GM12878 (cell line): ENCODE data around the gene C1QL2. TPM values are rescaled to one million over a fixed set of nuclear protein-coding genes. Genes with fewer than 3 reads are reported as not detected.

ENCODE experiments used
- ATAC-seq: fragments of 200-7000 bp; cut with Tn5 transposase; 3 replicates; pipeline ENCODE4 v1.9.1; 2020; ENCODE audit warnings: mild to moderate bottlenecking, moderate library complexity
- BruUV-seq: library from RNA; stranded (reverse); fragments of 400-500 nt; replicated peaks from 2 replicates; lab custom pipeline; 2021; lab: Mats Ljungman, UMichigan
- CTCF ChIA-PET: fragments of 300-600 bp; sonication (Branson Sonifier 250); formaldehyde crosslinking; extraction: SDS; loops from one replicate; lab custom pipeline; 2021; ENCODE audit warnings: inconsistent platforms; lab: Yijun Ruan, JAX
- POLR2A ChIA-PET: fragments of 350-600 bp; formaldehyde crosslinking; extraction: SDS; loops from one replicate; lab custom pipeline; 2021; ENCODE audit warnings: inconsistent platforms; lab: Charles Lee
- RAD21 ChIA-PET: fragments of 300-600 bp; sonication (Branson Sonifier 250); formaldehyde crosslinking; loops from one replicate; lab custom pipeline; 2023; ENCODE audit warnings: antibody characterized with exemption; ENCODE audit not compliant: unreplicated experiment; lab: Charles Lee
- SMC1A ChIA-PET: fragments of 300-600 bp; sonication (Branson Sonifier 250); formaldehyde crosslinking; loops from one replicate; lab custom pipeline; 2023; ENCODE audit not compliant: unreplicated experiment, uncharacterized antibody; lab: Charles Lee
- DNase-seq: peaks from one replicate; pipeline ENCODE4 v3.0.0-alpha.2; 2011; ENCODE audit warnings: low read depth, low spot score
- FAIRE-seq: peaks from 3 replicates; lab custom pipeline; 2011; peaks lifted over from hg19 to GRCh38; lab: Jason Lieb, UNC
- H2AFZ ChIP-seq: 2 replicates; pipeline ENCODE4 v1.6.0; 2011; ENCODE audit warnings: low read depth, low read length, control low read depth; ENCODE audit not compliant: control insufficient read depth
- H3K27ac ChIP-seq: 2 replicates; pipeline ENCODE4 v1.5.1; 2011; ENCODE audit warnings: control low read depth; ENCODE audit not compliant: control insufficient read depth, insufficient read depth
- H3K27me3 ChIP-seq, 2 experiments: replicated peaks in 1 of 2; 2 replicates each; pipeline versions ENCODE4 v1.6.0 to v1.6.1; 2011; ENCODE audit warnings: low read length in 1 of 2; ENCODE audit not compliant: control insufficient read depth in 2 of 2, insufficient read depth in 2 of 2
- H3K36me3 ChIP-seq, 2 experiments: 2 replicates each; pipeline ENCODE4 v1.5.1; 2011; ENCODE audit warnings: low read length in 1 of 2; ENCODE audit not compliant: control insufficient read depth in 2 of 2, insufficient read depth in 2 of 2
- H3K4me1 ChIP-seq: 2 replicates; pipeline ENCODE4 v1.6.1; 2011; ENCODE audit warnings: mild to moderate bottlenecking, low read length, moderate library complexity, mixed read lengths; ENCODE audit not compliant: control insufficient read depth, insufficient read depth
- H3K4me2 ChIP-seq: 2 replicates; pipeline ENCODE4 v1.6.0; 2011; ENCODE audit warnings: control low read depth; ENCODE audit not compliant: control insufficient read depth, insufficient read depth
- H3K4me3 ChIP-seq: fragments of 200-600 bp; sonication (generic); 2 replicates; pipeline ENCODE4 v1.5.1; 2016
- H3K79me2 ChIP-seq: 2 replicates; pipeline ENCODE4 v1.6.0; 2011; ENCODE audit warnings: low read length; ENCODE audit not compliant: control insufficient read depth, insufficient read depth
- H3K9ac ChIP-seq: 2 replicates; pipeline ENCODE4 v1.8.0; 2011; ENCODE audit warnings: low read length, control low read depth, mixed read lengths; ENCODE audit not compliant: control insufficient read depth, insufficient read depth
- H3K9me3 ChIP-seq: replicated peaks from 3 replicates; pipeline ENCODE4 v1.5.1; 2011; ENCODE audit warnings: mild to moderate bottlenecking, low read length; ENCODE audit not compliant: control insufficient read depth, insufficient read depth
- H4K20me1 ChIP-seq: 2 replicates; pipeline ENCODE4 v1.6.0; 2011; ENCODE audit not compliant: control insufficient read depth, insufficient read depth
- CTCF ChIP-seq, 3 experiments: IDR thresholded peaks in 2 of 3; conservative IDR thresholded peaks in 1 of 3; 2 replicates each; pipeline ENCODE4 v1.5.1; 2011; ENCODE audit warnings: low read depth in 3 of 3, low read length in 3 of 3, mild to moderate bottlenecking in 3 of 3, control low read depth in 2 of 3, moderate library complexity in 2 of 3, inconsistent platforms in 1 of 3, mixed read lengths in 1 of 3; ENCODE audit not compliant: control insufficient read depth in 2 of 3, insufficient read depth in 1 of 3; ENCODE audit errors: extremely low read depth in 1 of 3
- ELK1 ChIP-seq: IDR thresholded peaks from 2 replicates; pipeline ENCODE4 v1.6.1; 2012; ENCODE audit warnings: low read depth, low read length, improper control_type of control experiment
- ESRRA ChIP-seq: IDR thresholded peaks from 2 replicates; pipeline ENCODE4 v1.6.1; 2012; ENCODE audit warnings: mild to moderate bottlenecking, low read length, improper control_type of control experiment
- FOS ChIP-seq: IDR thresholded peaks from 3 replicates; pipeline ENCODE4 v1.6.1; 2011; ENCODE audit warnings: borderline replicate concordance; ENCODE audit not compliant: insufficient read length; ENCODE audit errors: extremely low read depth
- KAT2A ChIP-seq: conservative IDR thresholded peaks from 2 replicates; pipeline ENCODE4 v1.6.1; 2011; ENCODE audit warnings: low read depth, low read length; ENCODE audit not compliant: control insufficient read depth
- POLR2AphosphoS2 ChIP-seq: IDR thresholded peaks from 2 replicates; pipeline ENCODE4 v1.6.1; 2011; ENCODE audit warnings: low read depth, mild to moderate bottlenecking, low read length, improper control_type of control experiment, moderate library complexity
- PRDM15 ChIP-seq: fragments of 450-650 bp; formaldehyde crosslinking; IDR thresholded peaks from 2 replicates; pipeline ENCODE4 v1.4.0; 2020; ENCODE audit warnings: mild to moderate bottlenecking, moderate library complexity
- SMAD5 ChIP-seq: IDR thresholded peaks from 2 replicates; pipeline ENCODE4 v1.6.1; 2016; ENCODE audit warnings: antibody characterized with exemption, low read depth
- SMC3 ChIP-seq: IDR thresholded peaks from 2 replicates; pipeline ENCODE4 v1.6.1; 2011; ENCODE audit warnings: low read length, improper control_type of control experiment, borderline replicate concordance
- SPI1 ChIP-seq: IDR thresholded peaks from 2 replicates; pipeline ENCODE4 v1.6.1; 2011; ENCODE audit warnings: low read depth, mild to moderate bottlenecking, low read length, moderate library complexity, borderline replicate concordance; ENCODE audit not compliant: insufficient read depth
- SREBF1 ChIP-seq: IDR thresholded peaks from 2 replicates; pipeline ENCODE4 v1.6.1; 2012; ENCODE audit warnings: mild to moderate bottlenecking, low read length
- TCF7 ChIP-seq: IDR thresholded peaks from 2 replicates; pipeline ENCODE4 v1.6.1; 2014; ENCODE audit warnings: antibody characterized with exemption, borderline replicate concordance
- WGBS: methylation state at CpG from one replicate; pipeline ENCODE4 v1.1.6; 2016; ENCODE audit warnings: low lambda C conversion rate; ENCODE audit not compliant: insufficient replicate concordance, insufficient coverage; ENCODE audit errors: missing lambda C conversion rate; 5-methylcytosine and 5-hydroxymethylcytosine counted together
- in situ Hi-C: fragments of 300-500 bp; cut with MboI; formaldehyde crosslinking; loops from 9 replicates; pipeline ENCODE4 v1.14.3; 2018; ENCODE audit warnings: mixed read lengths
- intact Hi-C: fragments of 100-400 bp; cut with micrococcal nuclease; formaldehyde crosslinking; loops from one replicate; pipeline ENCODE4 v1.14.2; 2022; ENCODE audit not compliant: unreplicated experiment
- polyA plus RNA-seq, 11 experiments: library from polyadenylated mRNA; depleted of rRNA in 4 of 11; unstranded in 6 of 11; stranded (reverse) in 5 of 11; fragments of >200 nt; fragmentation: Nextera tagmentation in 4 of 11; fragmentation: Illumina TruSeq in 1 of 11; extraction: Ambion mirVana in 4 of 11; extraction: Trizol in 1 of 11; gene quantifications; 1 replicate in 1 of 11; 2 replicates in 10 of 11; pipeline versions ENCODE4 v1.2.1 to v1.2.3, GENCODE V29; 2011 to 2016; ENCODE audit warnings: inconsistent platforms in 2 of 11, missing spikeins in 2 of 11, low read depth in 1 of 11
- total RNA-seq, 4 experiments: library from RNA; depleted of rRNA in 3 of 4; stranded (reverse); fragments of >200 nt in 3 of 4; fragmentation: Illumina TruSeq in 1 of 4; extraction: Trizol in 1 of 4; gene quantifications; 2 replicates each; pipeline versions ENCODE4 v1.2.1 to v1.2.3, GENCODE V29; 2013 to 2021

The C1QL2 gene
- total and polyA plus RNA-seq, 10 of the 15 experiments (the other 5 are each of a cell fraction or from before 2014, with no cell fraction given): not detected

GRCh38 chr2:119179202-119179601 lies 20.7 kb upstream of the C1QL2 start:
- Histone ChIP-seq H3K27ac (no peak overlapping the region), H3K9me3 (no peaks in the 10 kb centered on the region), H3K79me2 (no peaks in the 10 kb centered on the region), H3K9ac (no peak overlapping the region), H3K4me3 (no peak overlapping the region), H3K36me3 (no peaks in the 10 kb centered on the region), H4K20me1 (no peaks in the 10 kb centered on the region), H3K27me3 (no peaks in the 10 kb centered on the region), H2AFZ (no peak overlapping the region), H3K4me1 (no peaks in the 10 kb centered on the region), H3K4me2 (no peak overlapping the region)
- CTCF ChIA-PET: interaction anchor here (1.0 kb wide), 1 partner anchor 297 kb away, joined by 3 read pairs; no protein-coding TSS in a partner anchor
- DNase-seq (no peak), FAIRE-seq (no peak), ATAC-seq (no peak)
- TF ChIP-seq POLR2AphosphoS2 (no peak), PRDM15 (CRISPR knock-in tag) (no peak), FOS (no peak), CTCF (IDR thresholded peaks at IDR 0.05 in 2 of 3, conservative IDR thresholded peaks at IDR 0.05 in 1 of 3; ENCODE audit: control insufficient read depth in 2 of 3, extremely low read depth in 1 of 3, insufficient read depth in 1 of 3, low read depth in 3 of 3, low read length in 3 of 3) (no peak), KAT2A (no peak), SPI1 (no peak), SMAD5 (no peak), ESRRA (no peak), SMC3 (no peak), SREBF1 (no peak), ELK1 (no peak), TCF7 (no peak)
- SMC1A ChIA-PET: no interaction called here
- POLR2A ChIA-PET: no interaction called here
- RAD21 ChIA-PET: no interaction called here
- intact Hi-C loops (no loop called here), in situ Hi-C loops (loop anchor here (5.0 kb wide), 1 partner anchor 297 kb away; no protein-coding TSS in a partner anchor)
- BruUV-seq: no TSS peak
- WGBS: 0% methylated on average over 2 of the region's 2 CpGs
